NT2/D1 (cell line): ENCODE measurements around the gene ROR1.

Source experiments
- SUZ12 ChIP-seq: IDR thresholded peaks from 2 replicates; pipeline ENCODE4 v1.6.1; 2011; ENCODE audit not compliant: insufficient read length, insufficient read depth; ENCODE audit errors: extremely low read depth
- YY1 ChIP-seq: IDR thresholded peaks from 2 replicates; pipeline ENCODE4 v1.6.1; 2011; ENCODE audit not compliant: insufficient read length, insufficient read depth
- ZNF274 ChIP-seq: IDR thresholded peaks from 2 replicates; pipeline ENCODE4 v1.6.1; 2011; ENCODE audit warnings: mild to moderate bottlenecking, low read depth, low read length

DNA sequence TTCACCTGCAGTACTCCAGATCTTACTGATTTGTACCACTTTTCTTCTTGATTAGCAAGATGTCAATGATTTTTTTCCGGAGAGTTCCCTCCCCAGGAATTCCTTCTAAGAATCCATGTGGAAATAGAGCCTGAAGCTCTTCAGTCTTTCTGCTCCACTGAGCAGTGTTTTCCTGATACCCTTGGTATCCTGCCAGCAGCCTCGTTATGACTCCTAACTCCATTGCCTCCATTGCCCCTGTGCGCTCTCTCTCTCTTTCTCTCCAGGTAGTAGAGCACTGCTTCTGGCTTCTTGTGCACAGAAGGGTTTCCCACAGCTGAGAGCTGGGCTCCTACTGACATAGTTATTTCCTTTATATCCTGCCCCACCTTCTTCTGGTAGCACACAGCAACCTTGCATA lies 441.8 kb downstream of the ROR1 start:
- TF ChIP-seq ZNF274 (no peak), YY1 (no peak), SUZ12 (no peak)
